ENCODE data around the gene GON7. TPM values are rescaled to one million over a fixed set of nuclear protein-coding genes. Genes with fewer than 3 reads are reported as not detected.
A peak's percentile ranks its signal among the peaks of the same experiment; 100 is the strongest.

The GON7 gene
- total and polyA plus RNA-seq, 11 donors: 10.3 to 27.4 (median 17.2) TPM

GRCh38 chr14:93201155-93201704 lies 5.6 kb downstream of the GON7 start:
- DNase-seq: no peak
- Histone ChIP-seq H3K4me1 (peaks cover 0 to 19% (median 9%) of the 10 kb centered on the region in 12 donors), H3K36me3 (peaks cover 0 to 15% (median 0%) of the 10 kb centered on the region in 9 donors), H3K27ac (no peak overlapping the region), H3K27me3 (no peaks in the 10 kb centered on the region), H3K9me3 (no peaks in the 10 kb centered on the region), H3K4me3 (no peak overlapping the region)
- WGBS, 4 donors: 87 to 94% (median 88%) methylated on average over 7 of the region's 7 CpGs
- ATAC-seq: no peak
- intact Hi-C loops (cut with DNase I): loop anchor here in 4 of 10 donors (10.0 kb wide), 3 partner anchors 134 to 824 kb away; partner anchors contain the start of genes BTBD7 (in 1 of the 4) and OTUB2 (in 1 of the 4)
- no peak for TF ChIP-seq CTCF (IDR thresholded peaks at IDR 0.05)
- TF ChIP-seq POLR2A (IDR thresholded peaks at IDR 0.05): no peak

- H3K4me3 ChIP-seq: no peak overlapping the region
- intact Hi-C loops (cut with DNase I): loop anchor here in 4 of 10 donors (10.0 kb wide), 3 partner anchors 134 to 824 kb away; partner anchors contain the start of genes BTBD7 (in 1 of the 4) and OTUB2 (in 1 of the 4)
- peaks cover 0 to 15% (median 0%) of the 10 kb centered on the region in 9 donors for H3K36me3 ChIP-seq
- H3K9me3 ChIP-seq: no peaks in the 10 kb centered on the region
- TF ChIP-seq CTCF (IDR thresholded peaks at IDR 0.05) (no peak), POLR2A (IDR thresholded peaks at IDR 0.05) (no peak)
- DNase-seq: no peak
- WGBS, 4 donors: 81 to 96% (median 92%) methylated on average over 5 of the region's 5 CpGs
- H3K27me3 ChIP-seq: no peaks in the 10 kb centered on the region
- no peak overlapping the region for H3K27ac ChIP-seq
- ATAC-seq: no peak
- peaks cover 0 to 12% (median 2%) of the 10 kb centered on the region in 12 donors for H3K4me1 ChIP-seq
Measured at GRCh38 chr14:93200553-93200952, 6.3 kb downstream of the GON7 start.

- TF ChIP-seq POLR2A (IDR thresholded peaks at IDR 0.05): no peak
- no peak for TF ChIP-seq CTCF (IDR thresholded peaks at IDR 0.05)
- ATAC-seq (no peak), DNase-seq (no peak)
- WGBS, 4 donors: 79 to 99% (median 90%) methylated on average over 4 of the region's 4 CpGs
- Histone ChIP-seq H3K4me1 (peaks cover 0 to 9% (median 0%) of the 10 kb centered on the region in 12 donors), H3K27ac (no peak overlapping the region), H3K36me3 (peaks cover 0 to 15% (median 0%) of the 10 kb centered on the region in 9 donors), H3K27me3 (no peaks in the 10 kb centered on the region), H3K4me3 (no peak overlapping the region), H3K9me3 (no peaks in the 10 kb centered on the region)
- intact Hi-C loops (cut with DNase I): no loop called here
Measured at GRCh38 chr14:93199031-93199430, 7.8 kb downstream of the GON7 start.

GRCh38 chr14:93195316-93195999 lies 11.4 kb downstream of the GON7 start:
- H3K27me3 ChIP-seq: no peaks in the 10 kb centered on the region
- ATAC-seq (peak; percentile 59 to 72 (median 70)), DNase-seq (no peak)
- peak overlapping the region in 8 of 12 donors; percentile 2 to 66 (median 32) for H3K27ac ChIP-seq
- intact Hi-C loops (cut with DNase I): no loop called here
- peaks cover 0 to 9% (median 0%) of the 10 kb centered on the region in 12 donors for H3K4me1 ChIP-seq
- H3K4me3 ChIP-seq: no peak overlapping the region
- TF ChIP-seq CTCF (IDR thresholded peaks at IDR 0.05): no peak
- no peaks in the 10 kb centered on the region for H3K9me3 ChIP-seq
- 78 to 92% (median 83%) methylated on average over 1 of the region's 1 CpG for WGBS, 4 donors
- peaks cover 0 to 22% (median 8%) of the 10 kb centered on the region in 9 donors for H3K36me3 ChIP-seq
